HG02610 (cell line): ENCODE measurements around the gene UPP1.
"Not testable (repeated sequence)": the region's sequence is repeated elsewhere in the genome, so short reads cannot be mapped to it uniquely, and the experiment has no call there.

ENCODE experiments used
- ATAC-seq: cut with Tn5 transposase; IDR thresholded peaks from one replicate; pipeline ENCODE4 v1.9.1; 2021; ENCODE audit warnings: mild to moderate bottlenecking, moderate library complexity; ENCODE audit not compliant: unreplicated experiment

Gene UPP1

GRCh38 chr7:48109848-48110663, 21.0 kb downstream of the UPP1 start:
- peak; percentile 78 for ATAC-seq

DNA sequence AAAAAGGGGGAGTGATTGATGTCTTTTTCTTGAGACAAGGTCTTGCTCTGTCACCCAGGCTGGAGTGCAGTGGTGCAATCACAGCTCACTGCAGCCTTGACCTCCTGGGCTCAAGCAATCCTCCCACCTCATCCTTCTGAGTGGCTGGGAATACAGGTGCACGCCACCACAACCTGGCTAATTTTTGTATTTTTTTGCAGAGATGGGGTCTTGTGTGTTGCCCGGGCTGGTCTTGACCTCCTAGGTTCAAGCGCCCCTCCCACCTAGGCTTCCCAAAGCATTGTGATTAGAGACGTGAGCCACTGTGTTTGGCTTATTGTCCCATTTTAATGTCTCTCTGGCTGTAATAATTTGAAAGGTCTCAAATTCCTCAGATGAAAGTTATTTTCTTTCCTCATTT, 21.8 kb downstream of the UPP1 start:
- no peak for ATAC-seq

- ATAC-seq, result no peak
Observed at GRCh38 chr7:48111596-48111995, 22.5 kb downstream of the UPP1 start.

GRCh38 chr7:48112401-48113165, 23.5 kb downstream of the UPP1 start:
- no peak for ATAC-seq

DNA sequence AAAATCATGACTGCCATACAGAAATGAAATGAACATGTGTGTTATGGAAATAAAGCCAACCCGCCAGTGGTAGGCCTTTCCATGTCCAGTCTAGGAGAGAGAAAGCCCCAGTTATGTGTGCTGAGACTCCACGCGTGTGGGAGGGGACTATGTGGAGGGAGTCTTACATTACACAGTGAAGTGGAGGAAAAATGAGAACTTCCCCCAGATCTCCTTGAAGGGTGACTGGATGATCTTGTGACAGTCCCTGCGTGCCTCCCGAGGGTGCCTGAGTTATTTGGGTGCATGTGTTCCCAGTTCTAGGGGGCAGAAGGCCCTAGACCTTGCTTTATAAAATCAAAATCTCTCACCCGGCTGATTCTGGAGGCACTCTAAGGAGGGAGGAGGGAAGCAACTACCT, 24.2 kb downstream of the UPP1 start:
- ATAC-seq, result no peak

GRCh38 chr7:48114115-48114514, 25.1 kb downstream of the UPP1 start:
- ATAC-seq, result no peak

DNA sequence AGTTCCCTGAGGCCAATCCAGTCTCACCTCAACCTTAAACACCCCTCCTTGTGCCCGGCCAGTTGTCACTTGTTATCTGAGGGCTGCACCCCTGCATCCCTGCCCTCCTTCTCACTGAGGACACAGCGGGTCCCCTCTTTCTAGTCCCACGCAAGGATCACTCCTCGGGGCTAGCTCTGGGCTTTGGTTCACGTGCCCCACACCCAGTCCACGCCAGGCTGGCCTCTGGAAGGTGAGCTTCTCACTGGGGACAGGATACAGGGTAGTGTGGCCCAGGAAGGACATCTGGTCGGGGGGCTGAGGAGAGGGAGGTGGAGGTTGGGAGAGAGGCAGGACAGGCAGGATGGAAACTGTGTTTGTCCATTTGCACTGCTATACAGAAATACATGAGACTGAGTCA, 25.5 kb downstream of the UPP1 start:
- no peak for ATAC-seq

- ATAC-seq, result no peak
Observed at GRCh38 chr7:48116043-48116442, 27.0 kb downstream of the UPP1 start.

- ATAC-seq, result no peak
Observed at GRCh38 chr7:48118041-48118440, 29.0 kb downstream of the UPP1 start.

GRCh38 chr7:48120536-48120935, 31.5 kb downstream of the UPP1 start:
- ATAC-seq, result not testable (repeated sequence)

GRCh38 chr7:48126037-48126436, 37.0 kb downstream of the UPP1 start:
- no peak for ATAC-seq

GRCh38 chr7:48130658-48131108, 41.6 kb downstream of the UPP1 start:
- peak; percentile 94 for ATAC-seq

- no peak for ATAC-seq
Observed at GRCh38 chr7:48132792-48133191, 43.7 kb downstream of the UPP1 start.

DNA sequence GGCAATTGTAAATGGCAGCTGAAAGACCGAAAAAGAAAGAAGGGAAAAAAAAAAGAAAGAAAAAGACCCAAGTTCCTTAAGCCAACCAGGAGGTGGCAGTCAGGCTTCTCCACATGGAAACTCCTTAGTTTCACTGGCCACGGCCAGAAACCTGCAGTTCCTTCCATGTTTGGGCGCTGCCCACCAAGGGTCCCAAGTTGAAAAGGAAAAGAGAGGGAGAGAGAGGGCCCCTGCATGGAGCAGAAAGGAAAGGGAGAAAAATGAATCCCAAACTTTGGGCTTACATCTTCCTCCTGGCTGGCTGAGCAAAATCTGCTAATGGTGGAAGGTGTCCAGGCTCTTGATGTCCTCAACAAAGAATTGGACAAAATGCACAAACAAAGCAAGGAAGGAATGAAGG, 50.4 kb downstream of the UPP1 start:
- ATAC-seq, result no peak

DNA sequence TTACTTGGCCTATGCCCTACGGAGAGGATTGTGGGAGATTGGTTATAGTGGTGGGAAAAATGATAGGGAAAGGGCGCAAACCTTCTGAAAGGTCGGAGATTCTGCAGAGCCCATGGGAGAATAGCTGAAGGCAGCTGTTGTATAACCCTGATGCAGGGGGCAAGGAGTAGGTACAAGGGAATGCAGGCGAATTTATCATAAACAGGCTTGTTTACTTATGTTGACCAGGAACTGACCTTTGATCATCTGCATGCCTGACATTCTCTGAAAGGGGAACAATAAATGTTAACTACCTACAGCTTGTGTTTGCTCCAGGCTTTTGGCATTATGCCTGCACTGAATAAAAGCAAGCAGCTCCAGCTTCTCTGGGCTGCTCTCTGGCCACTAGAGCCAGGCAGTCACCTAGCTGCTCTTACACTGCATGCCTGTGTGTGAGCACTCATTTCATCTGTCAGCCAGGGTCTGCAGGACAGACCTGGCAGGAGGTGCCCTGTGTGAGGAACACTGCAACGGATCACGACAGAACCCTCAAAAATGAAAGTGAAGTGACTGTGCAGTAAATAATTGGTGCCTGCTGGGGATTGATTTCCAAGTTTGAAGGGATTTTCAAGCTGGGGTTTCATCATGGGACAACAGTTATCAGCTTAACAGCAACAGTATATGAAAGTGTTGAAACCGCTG, 51.1 kb downstream of the UPP1 start:
- ATAC-seq, result no peak

GRCh38 chr7:48141521-48141920, 52.5 kb downstream of the UPP1 start:
- no peak for ATAC-seq

DNA sequence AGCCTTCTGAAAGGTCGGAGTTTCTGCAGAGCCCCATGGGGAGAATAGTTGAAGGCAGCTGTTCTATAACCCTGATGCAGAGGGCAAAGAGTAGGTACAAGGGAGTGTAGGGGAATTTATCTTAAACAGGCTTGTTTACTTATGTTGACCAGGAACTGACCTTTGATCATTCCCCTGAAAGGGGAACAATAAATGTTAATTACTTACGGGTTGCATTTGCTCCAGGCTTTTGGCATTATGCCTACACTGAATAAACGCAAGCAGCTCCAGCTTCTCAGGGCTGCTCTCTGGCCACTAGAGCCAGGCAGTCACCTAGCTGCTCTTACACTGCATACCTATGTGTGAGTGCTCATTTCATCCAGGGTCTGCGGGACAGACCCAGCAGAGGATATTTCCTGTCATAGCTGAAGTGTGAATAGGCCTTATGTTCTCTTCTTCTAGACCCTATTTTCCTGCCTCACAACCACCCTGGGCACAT, 55.3 kb downstream of the UPP1 start:
- no peak for ATAC-seq

- ATAC-seq, result no peak
Observed at GRCh38 chr7:48147078-48147591, 58.1 kb downstream of the UPP1 start.

- not testable (repeated sequence) for ATAC-seq
Observed at GRCh38 chr7:48147690-48148089, 58.6 kb downstream of the UPP1 start.

- no peak for ATAC-seq
Observed at GRCh38 chr7:48148311-48148710, 59.2 kb downstream of the UPP1 start.

- no peak for ATAC-seq
Observed at GRCh38 chr7:48149058-48149457, 60.0 kb downstream of the UPP1 start.
